GM19463 (cell line): ENCODE data around the gene TANGO6.

Experiments
- ATAC-seq: cut with Tn5 transposase; IDR thresholded peaks from one replicate; pipeline ENCODE4 v1.9.1; 2021; ENCODE audit warnings: mild to moderate bottlenecking, moderate library complexity; ENCODE audit not compliant: unreplicated experiment

Gene TANGO6

GRCh38 chr16:69088684-69089083 is 245.4 kb downstream of the TANGO6 start:
- no peak for ATAC-seq

DNA sequence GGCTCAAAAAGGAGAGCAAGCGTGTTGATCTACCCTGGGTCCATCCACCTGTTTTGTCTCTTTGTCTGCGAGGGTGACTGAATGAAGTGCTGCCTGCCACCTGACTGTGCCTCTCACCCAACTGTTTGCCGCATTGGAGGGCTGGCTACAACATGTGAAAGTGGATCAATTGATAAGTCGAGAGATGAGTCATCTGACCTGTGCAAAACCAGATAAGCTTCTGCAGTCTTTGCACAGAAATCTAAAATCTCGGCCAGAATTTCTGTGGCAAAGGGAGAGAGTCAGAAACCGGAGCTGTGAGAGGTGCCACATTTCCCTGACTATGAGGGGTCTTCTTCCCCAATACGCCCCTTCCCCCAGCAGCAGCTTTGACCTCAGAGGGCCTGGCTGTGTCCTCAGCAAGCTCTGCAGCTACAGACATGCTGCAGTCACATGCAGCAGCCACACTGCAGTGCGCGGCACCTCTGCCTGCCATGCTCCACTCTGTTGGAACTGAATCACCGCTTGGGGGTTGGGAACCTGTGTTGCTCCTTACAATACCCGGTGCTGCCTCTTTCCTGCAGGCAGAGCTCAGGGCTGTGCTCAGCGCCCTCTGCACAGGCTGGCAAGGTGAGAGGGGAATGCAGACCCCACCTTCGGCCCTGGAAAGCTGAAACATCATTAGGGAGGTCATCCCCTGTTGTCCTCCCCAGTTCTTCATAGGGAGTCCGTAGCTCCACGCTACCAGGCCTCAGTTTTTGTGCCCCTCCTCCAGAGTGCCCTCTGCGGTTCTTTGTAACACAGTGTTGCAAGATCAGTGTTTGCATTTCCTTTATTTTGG is 246.0 kb downstream of the TANGO6 start:
- no peak for ATAC-seq

- ATAC-seq = no peak
Measured at GRCh38 chr16:69093974-69094373, 250.6 kb downstream of the TANGO6 start.

- no peak for ATAC-seq
Measured at GRCh38 chr16:69094501-69094900, 251.2 kb downstream of the TANGO6 start.

DNA sequence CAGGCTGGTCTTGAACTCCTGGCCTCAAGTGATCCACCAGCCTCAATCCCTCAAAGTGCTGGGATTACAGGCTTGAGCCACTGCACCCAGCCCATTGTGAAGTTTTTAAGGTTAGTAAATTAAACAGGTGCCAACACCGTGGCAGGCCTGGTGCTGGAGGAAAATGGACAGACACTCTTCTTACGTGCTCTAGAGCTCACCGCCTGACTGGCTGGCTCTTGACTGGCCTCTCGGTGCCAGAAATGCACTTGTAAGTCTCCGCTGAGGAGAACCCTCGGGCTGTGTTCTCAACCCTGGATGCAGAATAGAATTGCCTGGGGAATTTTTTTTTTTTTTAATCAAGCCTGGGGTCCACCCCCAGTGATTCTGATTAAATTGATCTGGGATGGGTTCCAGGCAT is 251.9 kb downstream of the TANGO6 start:
- ATAC-seq = no peak

DNA sequence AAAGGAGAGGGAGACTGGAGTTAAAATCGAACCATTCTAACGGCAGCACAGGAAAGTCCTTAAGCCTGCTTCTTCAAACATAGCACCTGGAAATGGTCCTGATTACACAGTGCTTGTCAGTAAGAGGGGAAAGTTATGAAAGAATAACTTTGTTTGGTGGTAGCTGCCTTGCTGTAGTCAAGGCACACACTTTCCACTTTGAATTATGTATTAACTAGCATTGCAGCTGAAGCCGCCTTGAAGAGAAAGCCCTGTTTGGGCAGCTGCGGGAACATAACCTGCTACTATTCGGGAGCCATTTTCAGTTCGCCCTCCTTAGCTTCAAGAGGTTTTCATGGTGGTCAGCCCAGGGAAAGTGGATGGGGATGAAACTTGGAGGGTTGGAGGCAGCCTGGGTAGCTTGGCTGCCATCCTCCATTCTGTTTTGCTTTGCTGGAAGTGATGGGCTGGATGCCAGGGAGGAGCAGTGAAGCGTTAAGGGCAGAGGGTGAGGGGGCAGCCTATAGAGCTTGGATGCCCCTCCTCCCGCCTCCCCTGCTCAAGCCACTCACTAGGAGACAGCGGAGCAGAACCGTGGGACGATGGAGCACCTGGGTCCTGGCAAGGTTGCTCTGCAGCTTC is 256.9 kb downstream of the TANGO6 start:
- ATAC-seq = no peak

- ATAC-seq = no peak
Measured at GRCh38 chr16:69105501-69106361, 262.4 kb downstream of the TANGO6 start, which contains the start of gene HAS3. Gene HAS3 (plus strand): TSS chr16:69105653. CDS start chr16:69109396, 3,743 bp downstream.

- ATAC-seq = no peak
Measured at GRCh38 chr16:69106491-69107315, 263.4 kb downstream of the TANGO6 start.

- no peak for ATAC-seq
Measured at GRCh38 chr16:69107316-69107962, 264.1 kb downstream of the TANGO6 start.

DNA sequence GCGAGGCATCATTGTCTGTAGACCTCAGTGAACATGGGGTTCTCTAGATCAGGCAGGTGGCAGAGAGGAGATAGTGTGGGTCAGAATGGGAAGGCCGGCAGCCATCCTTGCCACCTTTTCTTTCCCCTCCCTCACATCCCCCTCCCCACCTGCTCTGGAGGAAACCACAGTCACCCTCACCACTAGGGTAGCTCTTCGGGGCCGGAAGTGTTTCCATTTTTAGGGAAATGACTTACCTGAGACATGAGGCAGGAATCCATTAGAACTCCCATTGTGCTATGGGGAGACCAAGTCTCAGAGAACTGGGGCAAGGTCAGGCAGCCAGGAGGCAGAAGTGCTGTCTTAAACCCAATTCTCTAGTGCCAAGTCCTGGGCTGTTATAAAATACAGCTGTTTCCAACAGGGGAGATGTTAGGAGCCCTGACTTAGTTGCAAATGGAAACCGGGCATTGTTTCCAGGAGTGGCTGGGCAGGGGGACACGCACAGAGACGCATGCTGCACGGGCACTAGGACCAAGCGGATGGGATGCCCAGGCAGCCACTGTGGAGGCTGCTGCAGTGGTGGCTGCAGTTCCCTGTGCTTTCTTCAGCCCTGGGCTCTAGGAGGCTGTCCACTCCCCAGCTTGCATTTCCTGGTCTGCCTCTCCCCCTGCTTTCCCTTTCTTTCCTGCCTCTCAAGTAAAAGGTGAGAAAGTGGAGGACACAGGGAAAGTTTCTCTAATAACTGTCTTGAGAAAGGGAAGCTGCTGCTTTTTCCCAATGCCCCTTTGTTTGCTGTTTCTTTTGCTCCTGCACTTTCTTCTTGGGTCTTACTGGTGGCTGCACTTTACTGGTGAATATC is 265.0 kb downstream of the TANGO6 start:
- no peak for ATAC-seq

DNA sequence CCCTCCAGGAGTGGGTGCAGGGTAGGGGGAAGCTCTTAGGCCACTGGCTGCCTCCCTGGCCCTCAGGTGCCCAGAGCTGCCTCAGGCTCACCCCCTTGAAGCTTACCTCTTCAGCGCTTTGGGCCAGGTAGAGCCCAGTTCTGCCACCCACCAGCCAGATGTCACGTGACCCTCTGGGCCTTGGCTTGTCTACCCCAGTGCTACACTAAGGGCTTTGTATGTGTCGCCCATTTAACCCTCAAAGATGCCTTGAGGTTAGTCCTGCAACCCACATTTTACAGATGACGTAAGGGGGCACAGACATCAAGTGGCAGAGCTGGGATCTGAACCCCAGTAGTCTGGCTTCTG is 265.5 kb downstream of the TANGO6 start:
- ATAC-seq = no peak

DNA sequence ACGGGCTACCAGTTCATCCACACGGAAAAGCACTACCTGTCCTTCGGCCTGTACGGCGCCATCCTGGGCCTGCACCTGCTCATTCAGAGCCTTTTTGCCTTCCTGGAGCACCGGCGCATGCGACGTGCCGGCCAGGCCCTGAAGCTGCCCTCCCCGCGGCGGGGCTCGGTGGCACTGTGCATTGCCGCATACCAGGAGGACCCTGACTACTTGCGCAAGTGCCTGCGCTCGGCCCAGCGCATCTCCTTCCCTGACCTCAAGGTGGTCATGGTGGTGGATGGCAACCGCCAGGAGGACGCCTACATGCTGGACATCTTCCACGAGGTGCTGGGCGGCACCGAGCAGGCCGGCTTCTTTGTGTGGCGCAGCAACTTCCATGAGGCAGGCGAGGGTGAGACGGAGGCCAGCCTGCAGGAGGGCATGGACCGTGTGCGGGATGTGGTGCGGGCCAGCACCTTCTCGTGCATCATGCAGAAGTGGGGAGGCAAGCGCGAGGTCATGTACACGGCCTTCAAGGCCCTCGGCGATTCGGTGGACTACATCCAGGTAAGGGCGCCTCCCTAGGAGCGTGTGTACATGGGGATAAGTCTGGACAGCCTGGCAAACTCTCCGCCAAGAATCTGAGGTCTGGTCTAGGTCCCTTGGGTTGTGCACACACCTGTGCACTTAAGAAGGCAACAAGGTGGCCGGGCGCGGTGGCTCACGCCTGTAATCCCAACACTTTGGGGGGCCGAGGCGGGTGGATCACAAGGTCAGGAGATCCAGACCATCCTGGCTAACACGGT is 266.3 kb downstream of the TANGO6 start:
- no peak for ATAC-seq

DNA sequence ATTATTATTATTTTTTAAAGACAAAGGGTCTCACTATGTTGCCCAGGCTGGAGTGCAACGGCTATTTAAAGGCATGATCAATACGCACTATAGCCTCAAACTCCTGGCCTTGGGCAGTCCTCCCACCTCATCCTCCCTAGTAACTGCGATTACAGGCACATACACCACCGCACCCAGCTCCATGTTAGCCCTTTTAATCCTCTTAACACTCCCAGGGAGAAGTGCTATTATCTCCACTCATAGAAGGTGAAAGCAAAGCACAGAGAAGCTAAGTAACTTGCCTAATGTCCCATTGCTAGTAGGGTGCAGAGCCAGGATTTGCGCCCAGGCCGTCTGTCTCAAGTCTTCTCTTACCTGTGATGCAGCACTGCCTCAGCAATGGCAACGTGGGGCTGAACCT is 267.1 kb downstream of the TANGO6 start:
- ATAC-seq = no peak

DNA sequence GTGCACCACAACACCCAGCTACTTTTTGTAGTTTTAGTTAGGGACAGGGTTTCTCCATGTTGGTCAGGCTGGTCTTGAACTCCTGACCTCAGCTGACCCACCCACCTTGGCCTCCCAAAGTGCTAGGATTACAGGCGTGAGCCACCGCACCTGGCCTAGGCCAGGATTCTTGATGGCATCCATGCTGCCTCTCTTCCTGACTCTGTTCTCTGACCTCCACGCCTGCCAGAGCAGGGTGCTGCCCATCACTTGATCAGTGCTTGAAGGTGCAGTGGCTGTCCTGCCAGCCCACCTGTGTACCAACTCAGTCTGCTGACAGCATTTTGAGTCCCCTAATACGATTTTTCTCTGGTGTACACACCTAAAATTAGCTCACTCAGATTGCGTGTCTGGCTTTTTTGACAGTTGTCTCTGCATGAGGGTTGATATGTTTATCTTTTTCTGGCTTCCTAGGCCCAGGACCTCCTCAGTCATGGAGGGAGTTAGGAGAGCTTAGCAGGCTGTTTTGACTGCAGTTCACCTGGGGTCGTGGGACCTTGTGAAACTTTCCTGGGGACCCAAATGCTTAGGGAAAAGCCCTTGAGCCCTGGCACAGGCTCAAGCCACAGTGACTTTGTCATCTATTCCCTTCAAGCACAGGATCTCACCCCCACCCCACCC is 268.0 kb downstream of the TANGO6 start:
- no peak for ATAC-seq

DNA sequence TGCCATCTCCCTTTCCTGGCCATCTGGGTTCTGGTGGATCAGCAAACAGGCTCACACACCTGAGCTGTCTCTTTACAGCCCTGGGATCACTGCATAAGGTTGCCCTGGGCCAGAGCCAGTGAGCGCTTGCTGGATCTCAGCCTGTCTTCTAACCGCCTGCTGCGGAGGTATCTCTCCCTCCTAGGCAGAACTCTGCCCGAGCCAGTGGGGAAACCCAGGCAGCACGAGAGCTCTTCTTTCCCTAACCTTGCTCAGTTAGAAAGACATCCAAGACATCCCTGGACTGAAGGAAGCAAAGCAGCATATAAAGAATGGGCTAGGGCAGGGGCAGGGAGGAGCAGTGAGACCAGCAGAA is 268.5 kb downstream of the TANGO6 start:
- no peak for ATAC-seq

DNA sequence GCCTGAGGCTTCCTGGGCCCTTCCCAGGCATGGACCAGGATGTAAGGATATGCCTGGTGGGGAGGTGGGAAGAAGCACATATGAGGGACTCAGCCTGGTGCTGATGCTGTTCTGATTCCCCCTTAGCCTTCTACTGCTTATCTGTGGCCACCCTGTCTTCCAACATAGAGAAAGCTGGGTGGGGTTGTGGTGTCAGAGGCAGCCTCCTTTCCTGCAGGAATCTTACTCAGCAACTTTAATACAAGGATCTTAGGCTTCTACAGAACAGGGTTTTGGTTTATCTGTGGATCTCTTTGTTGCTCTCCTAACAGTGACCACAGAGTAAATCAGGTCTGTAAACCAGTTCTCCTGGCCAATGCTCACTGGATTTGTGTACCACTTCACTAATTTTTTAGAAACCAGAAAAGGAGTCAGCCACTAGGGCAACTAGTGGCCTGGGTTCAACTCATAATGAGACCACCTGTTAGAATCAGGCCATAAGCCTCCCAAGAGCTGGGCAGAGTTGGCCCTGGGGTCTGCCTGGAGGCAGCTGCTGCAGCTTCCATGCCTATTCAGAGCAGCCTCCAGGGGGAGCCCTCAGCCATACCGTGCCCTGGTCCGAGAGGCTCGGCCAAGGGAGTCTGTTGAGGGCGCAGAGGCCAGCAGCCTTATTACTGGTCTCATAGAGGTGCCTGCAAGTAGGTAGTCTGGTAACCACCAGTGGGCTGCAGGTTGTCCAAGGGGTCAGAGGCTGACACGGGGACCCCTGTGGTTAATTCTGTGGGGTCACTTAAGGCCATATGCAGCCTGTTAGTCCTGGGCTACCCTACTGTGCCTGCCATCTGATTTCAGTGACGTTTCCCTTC is 269.2 kb downstream of the TANGO6 start:
- peak; percentile 65 for ATAC-seq

- ATAC-seq = no peak
Measured at GRCh38 chr16:69113216-69113615, 269.9 kb downstream of the TANGO6 start.
